Fibroblast of lung (primary cell): ENCODE measurements around the gene ZFC3H1.

ENCODE experiments used
- EZH2 ChIP-seq: IDR thresholded peaks from 2 replicates; pipeline ENCODE4 v1.5.1; 2012; ENCODE audit warnings: low read length, control low read depth, mild to moderate bottlenecking; ENCODE audit errors: missing control alignments
- TF ChIP-seq, protein P1 (sequence below), 2 donors: IDR thresholded peaks in 1 of 2; conservative IDR thresholded peaks in 1 of 2; 1 replicate in 1 of 2; 2 replicates in 1 of 2; pipeline ENCODE4 v1.5.1; 2011 to 2012; ENCODE audit warnings: low read length in 2 of 2, control low read depth in 1 of 2, inconsistent platforms in 1 of 2, low read depth in 1 of 2, mild to moderate bottlenecking in 1 of 2

DNA sequence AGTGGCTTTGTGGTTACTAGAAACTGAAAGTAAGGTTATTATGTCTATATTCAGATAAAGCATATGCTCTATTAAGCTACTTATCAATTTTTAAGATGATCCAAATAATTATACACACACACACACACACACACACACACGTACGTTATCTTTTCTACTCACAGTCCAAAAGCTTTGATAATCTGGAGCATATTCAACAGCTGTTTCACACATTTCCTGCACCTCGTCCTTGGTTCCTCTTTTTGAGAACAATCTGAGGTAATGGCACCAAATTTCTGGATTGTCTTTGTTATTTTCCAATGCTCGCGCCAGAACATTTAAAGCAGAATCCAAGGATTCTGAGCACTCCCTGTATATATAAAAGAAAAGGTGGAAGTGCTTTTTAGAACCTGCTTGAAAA is 37.5 kb downstream of the ZFC3H1 start:
- TF ChIP-seq, protein P1, sequence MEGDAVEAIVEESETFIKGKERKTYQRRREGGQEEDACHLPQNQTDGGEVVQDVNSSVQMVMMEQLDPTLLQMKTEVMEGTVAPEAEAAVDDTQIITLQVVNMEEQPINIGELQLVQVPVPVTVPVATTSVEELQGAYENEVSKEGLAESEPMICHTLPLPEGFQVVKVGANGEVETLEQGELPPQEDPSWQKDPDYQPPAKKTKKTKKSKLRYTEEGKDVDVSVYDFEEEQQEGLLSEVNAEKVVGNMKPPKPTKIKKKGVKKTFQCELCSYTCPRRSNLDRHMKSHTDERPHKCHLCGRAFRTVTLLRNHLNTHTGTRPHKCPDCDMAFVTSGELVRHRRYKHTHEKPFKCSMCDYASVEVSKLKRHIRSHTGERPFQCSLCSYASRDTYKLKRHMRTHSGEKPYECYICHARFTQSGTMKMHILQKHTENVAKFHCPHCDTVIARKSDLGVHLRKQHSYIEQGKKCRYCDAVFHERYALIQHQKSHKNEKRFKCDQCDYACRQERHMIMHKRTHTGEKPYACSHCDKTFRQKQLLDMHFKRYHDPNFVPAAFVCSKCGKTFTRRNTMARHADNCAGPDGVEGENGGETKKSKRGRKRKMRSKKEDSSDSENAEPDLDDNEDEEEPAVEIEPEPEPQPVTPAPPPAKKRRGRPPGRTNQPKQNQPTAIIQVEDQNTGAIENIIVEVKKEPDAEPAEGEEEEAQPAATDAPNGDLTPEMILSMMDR (conservative IDR thresholded peaks at IDR 0.05 in 1 of 2, IDR thresholded peaks at IDR 0.05 in 1 of 2; ENCODE audit: low read depth in 1 of 2, low read length in 2 of 2) = no peak
- TF ChIP-seq EZH2 = no peak
